ENCODE data around the gene RPLP2. TPM values are rescaled to one million over a fixed set of nuclear protein-coding genes. Genes with fewer than 3 reads are reported as not detected.
A peak's percentile ranks its signal among the peaks of the same experiment; 100 is the strongest.

Gene RPLP2
- total RNA-seq, 1 donor from 2014 or later = 2,188 TPM

- DNase-seq (ENCODE audit: low spot score) = no peak
- Mint-ChIP-seq H3K9me3 (ENCODE audit: unreplicated experiment) (no peaks in the 10 kb centered on the region), H3K4me1 (ENCODE audit: unreplicated experiment) (no peaks in the 10 kb centered on the region), H3K27ac (ENCODE audit: unreplicated experiment) (no peak overlapping the region), H3K36me3 (ENCODE audit: low read depth, unreplicated experiment) (no peaks in the 10 kb centered on the region), H3K27me3 (ENCODE audit: unreplicated experiment) (peaks cover 9% of the 10 kb centered on the region), H3K4me3 (ENCODE audit: unreplicated experiment) (no peak overlapping the region)
- no peak for TF ChIP-seq CTCF (IDR thresholded peaks at IDR 0.05; ENCODE audit: unreplicated experiment)
These were observed 13.9 kb upstream of the RPLP2 start for GRCh38 chr11:795634-796564.

GRCh38 chr11:796565-797295 is 13.0 kb upstream of the RPLP2 start:
- Mint-ChIP-seq H3K27me3 (ENCODE audit: unreplicated experiment) (peaks cover 10% of the 10 kb centered on the region), H3K4me3 (ENCODE audit: unreplicated experiment) (peak overlapping the region; percentile 83), H3K36me3 (ENCODE audit: low read depth, unreplicated experiment) (no peaks in the 10 kb centered on the region), H3K4me1 (ENCODE audit: unreplicated experiment) (no peaks in the 10 kb centered on the region), H3K27ac (ENCODE audit: unreplicated experiment) (no peak overlapping the region), H3K9me3 (ENCODE audit: unreplicated experiment) (no peaks in the 10 kb centered on the region)
- DNase-seq (ENCODE audit: low spot score) = no peak
- TF ChIP-seq CTCF (IDR thresholded peaks at IDR 0.05; ENCODE audit: unreplicated experiment) = no peak

- no peak for TF ChIP-seq CTCF (IDR thresholded peaks at IDR 0.05; ENCODE audit: unreplicated experiment)
- H3K27me3 Mint-ChIP-seq (ENCODE audit: unreplicated experiment) = peaks cover 8% of the 10 kb centered on the region
- H3K4me3 Mint-ChIP-seq (ENCODE audit: unreplicated experiment) = peak overlapping the region; percentile 83
- peak; percentile 54 for DNase-seq (ENCODE audit: low spot score)
- no peaks in the 10 kb centered on the region for H3K36me3 Mint-ChIP-seq (ENCODE audit: low read depth, unreplicated experiment)
- H3K4me1 Mint-ChIP-seq (ENCODE audit: unreplicated experiment) = no peaks in the 10 kb centered on the region
- H3K9me3 Mint-ChIP-seq (ENCODE audit: unreplicated experiment) = no peaks in the 10 kb centered on the region
- no peak overlapping the region for H3K27ac Mint-ChIP-seq (ENCODE audit: unreplicated experiment)
These were observed 12.3 kb upstream of the RPLP2 start for GRCh38 chr11:797296-798092.

- TF ChIP-seq CTCF (IDR thresholded peaks at IDR 0.05; ENCODE audit: unreplicated experiment) = peak; percentile 94
- Mint-ChIP-seq H3K27me3 (ENCODE audit: unreplicated experiment) (peaks cover 10% of the 10 kb centered on the region), H3K36me3 (ENCODE audit: low read depth, unreplicated experiment) (no peaks in the 10 kb centered on the region), H3K4me3 (ENCODE audit: unreplicated experiment) (peak within 1 kb of the TSS; percentile 83), H3K4me1 (ENCODE audit: unreplicated experiment) (no peaks in the 10 kb centered on the region), H3K9me3 (ENCODE audit: unreplicated experiment) (no peaks in the 10 kb centered on the region), H3K27ac (ENCODE audit: unreplicated experiment) (no peak within 1 kb of the TSS)
- DNase-seq (ENCODE audit: low spot score) = peak; percentile 95
These were observed 11.6 kb upstream of the RPLP2 start, which contains the start of gene SLC25A22 for GRCh38 chr11:798093-798713. Gene SLC25A22, minus strand, starts transcription at chr11:798281. Its CDS starts 3,275 bp downstream, at chr11:795006.

Measured in endothelial cell (in vitro differentiated cells).